HK-2 (cell line): Measurements from ENCODE around the gene DHRSX.
"Not testable (repeated sequence)": the region's sequence is repeated elsewhere in the genome, so short reads cannot be mapped to it uniquely, and the experiment has no call there.

Experiments
- DNase-seq: peaks from one replicate; pipeline ENCODE4 v3.0.0-alpha.2; 2018; ENCODE audit not compliant: unreplicated experiment

Gene DHRSX

DNA sequence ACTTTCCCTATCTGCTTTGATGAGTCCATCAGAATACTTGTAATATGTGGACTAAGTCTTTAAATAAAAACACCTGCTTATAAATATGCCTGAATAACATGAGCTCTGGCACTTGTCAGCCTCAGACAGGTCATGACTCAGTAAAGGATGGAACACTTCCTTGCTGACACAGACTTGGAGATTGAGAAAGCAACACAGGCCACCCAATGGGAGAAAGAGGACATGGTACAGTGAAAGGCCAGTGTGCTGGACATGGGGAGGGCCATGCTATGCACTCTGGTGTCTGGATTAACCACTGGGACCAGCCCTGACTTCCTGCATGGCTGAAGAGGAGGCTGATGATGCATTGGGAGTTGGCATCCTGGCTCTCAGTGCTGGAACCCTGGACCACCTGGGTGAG, 149.5 kb downstream of the DHRSX start:
- peak; percentile 39 for DNase-seq

DNA sequence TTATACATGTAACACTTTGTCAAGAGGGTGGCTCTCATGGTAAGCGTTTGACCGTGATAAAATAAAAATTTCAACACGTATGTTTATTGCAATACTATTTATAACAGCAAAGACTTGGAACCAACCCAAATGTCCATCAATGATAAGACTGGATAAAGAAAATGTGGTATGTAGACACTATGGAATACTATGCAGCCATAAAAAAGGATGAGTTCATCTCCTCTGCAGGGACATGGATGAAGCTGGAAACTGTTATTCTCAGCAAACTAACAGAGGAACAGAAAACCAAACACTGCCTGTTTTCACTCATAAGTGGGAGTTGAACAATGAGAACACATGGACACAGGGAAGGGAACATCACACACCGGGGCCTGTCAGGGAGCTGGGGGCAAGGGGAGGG, 150.1 kb downstream of the DHRSX start:
- not testable (repeated sequence) for DNase-seq

DNA sequence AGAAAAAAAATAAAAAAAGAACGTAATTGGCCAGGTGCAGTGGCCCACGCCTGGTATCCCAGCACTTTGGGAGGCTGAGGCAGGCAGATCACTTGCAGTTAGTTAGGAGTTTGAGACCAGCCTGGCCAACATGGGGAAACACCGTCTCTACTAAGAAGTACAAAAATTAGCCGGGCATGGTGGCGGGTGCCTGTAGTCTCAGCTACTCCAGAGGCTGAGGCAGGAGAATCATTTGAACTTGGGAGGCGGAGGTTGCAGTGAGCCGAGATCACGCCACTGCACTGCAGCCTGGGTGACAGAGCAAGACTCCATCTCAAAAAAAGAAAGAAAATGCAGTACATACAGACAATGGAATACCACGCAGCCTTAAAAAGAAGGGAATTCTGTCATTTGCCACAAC, 150.7 kb downstream of the DHRSX start:
- not testable (repeated sequence) for DNase-seq

DNA sequence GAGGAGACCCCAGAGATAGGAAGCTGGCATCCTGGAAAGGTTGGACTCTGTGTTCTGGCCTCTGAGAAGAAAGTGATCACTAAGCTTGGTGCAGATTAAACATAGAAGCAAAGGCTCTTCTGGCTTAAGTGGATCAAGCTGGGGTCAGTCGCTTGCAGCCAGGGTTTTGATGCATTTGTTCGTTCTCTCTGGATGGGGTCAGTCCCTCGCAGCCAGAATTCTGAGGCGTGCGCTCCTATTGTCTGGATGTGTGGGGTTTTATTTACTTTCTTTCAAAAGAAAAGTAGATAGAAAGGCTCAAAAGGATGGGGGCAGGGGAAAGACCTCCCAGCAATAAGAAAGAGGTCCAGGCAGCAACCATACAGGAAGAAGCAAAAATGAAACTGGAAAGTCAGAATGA, 152.6 kb downstream of the DHRSX start:
- DNase-seq: no peak

DNA sequence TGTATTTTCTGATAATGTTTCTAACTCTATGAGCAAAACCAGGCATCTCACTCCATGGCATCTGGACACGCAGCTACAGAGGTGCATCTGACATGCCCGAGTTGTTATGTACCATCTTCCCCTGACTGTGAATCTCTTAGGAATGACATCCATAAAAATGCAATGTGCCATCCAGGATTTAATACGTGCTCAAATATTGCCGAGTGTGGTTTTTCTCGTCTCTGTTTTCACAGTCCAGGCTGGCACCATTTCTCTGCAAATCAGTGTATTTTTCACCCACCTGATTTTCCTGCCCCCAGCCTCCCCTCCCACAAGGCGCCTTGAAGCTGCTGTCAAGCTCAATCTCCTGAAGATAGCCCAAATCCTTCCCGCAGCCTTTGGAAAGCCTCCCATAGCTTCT, 154.6 kb downstream of the DHRSX start:
- DNase-seq: no peak

DNA sequence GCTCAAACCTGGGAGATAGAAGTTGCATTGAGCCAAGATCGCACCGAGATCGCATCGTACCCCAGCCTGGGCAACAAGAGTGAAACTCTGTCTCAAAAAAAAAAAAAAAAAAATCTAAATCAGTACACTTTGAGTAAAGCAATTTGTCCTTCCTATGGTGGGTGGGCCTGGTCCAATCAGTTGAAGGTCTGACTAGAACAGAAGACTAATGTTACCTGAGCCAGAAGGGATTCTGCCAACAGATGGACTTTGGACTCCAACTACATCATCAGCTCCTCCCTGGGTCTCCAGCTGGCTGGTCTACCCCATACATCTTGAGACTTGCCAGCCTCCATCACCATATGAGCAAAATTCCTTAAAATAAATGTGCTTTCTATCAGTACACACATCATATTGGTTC, 155.2 kb downstream of the DHRSX start:
- DNase-seq: no peak

DNA sequence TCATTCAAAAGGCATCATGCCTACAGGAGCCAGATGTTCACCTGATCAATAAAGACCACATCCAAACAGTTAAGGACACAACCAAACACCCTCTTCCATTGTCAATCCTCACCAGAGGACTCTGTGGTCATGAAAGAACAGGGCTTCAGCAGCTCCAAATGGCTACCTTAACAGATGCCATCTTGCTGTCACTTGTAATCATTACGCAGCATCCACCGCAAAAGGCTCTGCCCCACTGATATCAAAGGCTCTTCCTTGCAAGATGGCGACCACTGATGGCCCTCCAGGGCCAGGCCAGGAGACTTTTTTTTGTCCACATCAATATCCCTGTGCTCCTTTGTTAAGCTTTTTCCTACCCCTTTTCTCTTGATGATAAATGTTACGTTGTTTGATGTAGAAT, 157.4 kb downstream of the DHRSX start:
- DNase-seq: no peak

DNA sequence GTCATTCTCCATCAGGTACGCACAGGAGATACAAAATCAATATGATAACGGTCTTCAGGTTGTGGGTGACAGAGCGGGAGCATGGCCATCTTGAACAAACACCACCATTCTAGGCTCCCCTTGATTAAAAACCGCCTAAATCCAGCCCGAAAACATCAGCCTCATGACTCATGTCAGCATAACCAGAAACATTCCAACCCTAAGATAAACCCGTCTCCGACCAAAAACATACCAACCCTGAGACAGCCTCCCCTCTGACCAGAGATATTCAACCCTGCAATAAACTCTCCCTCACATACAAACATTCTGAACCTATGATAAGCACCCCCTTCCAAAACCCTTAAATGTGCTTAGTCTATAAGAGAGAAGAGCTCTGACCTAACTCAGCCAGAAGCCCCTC, 157.9 kb downstream of the DHRSX start:
- DNase-seq: no peak

DNA sequence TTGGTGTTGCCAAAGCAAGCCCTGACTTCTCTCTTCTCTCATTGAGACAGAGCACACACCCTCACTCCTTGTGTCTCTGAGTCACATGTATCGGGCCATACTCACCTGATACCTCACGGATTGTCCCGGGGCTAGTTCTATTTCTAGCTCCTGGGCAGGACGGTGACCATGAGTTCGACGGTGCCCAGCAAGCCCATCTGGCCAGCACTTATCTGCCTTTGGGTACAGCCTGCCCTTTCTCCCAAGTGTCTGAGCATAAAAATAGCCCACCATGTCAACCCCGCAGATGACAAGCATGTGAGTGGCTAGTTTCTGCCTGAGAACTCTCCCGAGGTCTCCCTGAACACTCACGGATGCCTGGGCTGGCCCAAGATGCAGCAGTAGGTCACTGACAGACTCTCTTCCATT, 158.5 kb downstream of the DHRSX start:
- DNase-seq: no peak

DNA sequence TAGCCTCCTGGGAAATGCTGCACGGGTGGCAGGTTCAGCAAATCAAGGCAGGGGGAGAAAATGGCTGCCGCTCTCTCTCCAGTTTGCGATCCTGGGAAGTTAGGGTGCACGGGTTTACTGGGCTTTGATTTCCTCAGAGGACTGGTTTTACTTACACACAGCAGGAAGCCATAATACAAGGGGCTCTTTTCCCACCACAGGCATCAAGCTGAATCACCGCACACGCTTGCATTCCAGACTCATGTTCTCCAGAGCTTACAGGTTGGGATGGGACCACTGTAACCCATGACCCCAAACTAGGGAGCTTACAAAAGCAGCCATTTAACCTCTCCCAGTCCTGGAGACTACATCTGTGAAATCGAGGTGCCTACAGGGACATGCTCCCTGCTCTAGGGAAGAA, 159.8 kb downstream of the DHRSX start:
- no peak for DNase-seq

DNA sequence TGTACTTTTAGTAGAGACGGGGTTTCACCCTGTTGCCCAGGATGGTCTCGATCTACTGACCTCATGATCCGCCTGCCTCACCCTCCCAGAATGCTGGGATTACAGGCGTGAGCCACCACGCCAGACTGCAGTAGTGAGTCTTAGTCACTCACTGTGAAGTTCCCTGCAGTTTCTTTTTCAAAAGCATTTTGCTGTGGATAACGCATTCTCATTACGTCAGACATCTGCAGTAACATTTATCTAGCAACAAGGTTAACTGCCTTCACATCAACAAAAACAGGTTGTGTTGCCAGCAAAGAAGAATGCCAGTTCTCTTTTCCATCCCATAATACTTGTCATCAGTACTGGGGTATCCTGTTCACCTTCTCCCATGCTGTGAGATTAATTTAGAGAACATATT, 164.6 kb downstream of the DHRSX start:
- DNase-seq: no peak

DNA sequence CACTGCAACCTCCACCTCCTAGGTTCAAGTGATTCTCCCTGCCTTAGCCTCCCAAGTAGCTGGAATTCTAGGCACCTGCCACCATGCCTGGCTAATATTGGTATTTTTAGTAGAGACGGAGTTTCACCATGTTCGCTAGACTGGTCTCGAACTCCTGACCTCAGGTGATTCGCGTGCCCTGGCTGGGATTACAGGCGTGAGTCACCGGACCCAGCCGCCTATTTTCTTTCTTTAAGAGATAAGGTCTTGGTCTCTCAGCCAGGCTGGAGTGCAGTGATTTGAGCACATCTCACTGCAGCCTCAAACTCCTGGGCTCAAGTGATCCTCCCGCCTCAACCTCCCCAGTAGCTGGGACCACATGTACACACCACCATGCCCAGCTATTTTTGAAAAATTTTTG, 166.5 kb downstream of the DHRSX start:
- DNase-seq: peak; percentile 8

DNA sequence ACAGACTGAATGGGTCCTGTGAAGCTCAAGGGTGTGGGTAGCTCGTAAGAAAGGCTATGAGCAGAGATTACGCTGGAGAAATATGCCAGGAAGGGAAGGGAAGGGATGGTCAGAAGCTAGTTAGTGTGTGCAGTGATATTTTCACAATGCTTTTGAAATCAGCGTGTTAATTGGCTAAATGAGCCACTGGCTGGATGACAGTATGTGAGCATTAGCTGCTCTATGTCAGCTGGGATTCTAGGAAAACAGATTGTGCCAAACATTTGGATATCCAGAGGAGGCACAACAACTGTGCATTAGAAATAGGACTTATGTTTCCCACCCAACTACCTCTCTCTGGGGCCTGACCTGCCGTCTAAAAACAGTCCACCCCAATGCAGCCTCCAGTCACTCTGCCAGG, 168.5 kb downstream of the DHRSX start:
- no peak for DNase-seq

DNA sequence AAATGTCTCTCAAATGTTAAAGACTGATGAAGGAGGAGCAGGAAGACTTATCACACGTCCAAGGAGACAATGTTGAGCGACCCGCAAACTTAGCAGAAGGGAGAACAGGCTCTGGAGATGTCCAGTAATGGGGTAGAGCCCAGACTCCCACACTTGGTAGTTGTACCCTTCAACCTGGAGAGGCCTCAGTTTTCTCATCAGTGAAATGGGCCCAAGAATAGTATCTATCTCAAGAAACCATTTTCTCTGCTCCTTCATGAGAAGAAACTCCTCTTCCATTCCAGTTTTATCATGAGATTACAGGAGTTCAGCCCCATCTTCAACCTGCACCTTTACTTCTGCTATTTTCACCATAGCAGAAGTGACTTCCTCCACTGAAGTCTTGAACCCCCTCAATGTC, 169.9 kb downstream of the DHRSX start:
- no peak for DNase-seq

DNA sequence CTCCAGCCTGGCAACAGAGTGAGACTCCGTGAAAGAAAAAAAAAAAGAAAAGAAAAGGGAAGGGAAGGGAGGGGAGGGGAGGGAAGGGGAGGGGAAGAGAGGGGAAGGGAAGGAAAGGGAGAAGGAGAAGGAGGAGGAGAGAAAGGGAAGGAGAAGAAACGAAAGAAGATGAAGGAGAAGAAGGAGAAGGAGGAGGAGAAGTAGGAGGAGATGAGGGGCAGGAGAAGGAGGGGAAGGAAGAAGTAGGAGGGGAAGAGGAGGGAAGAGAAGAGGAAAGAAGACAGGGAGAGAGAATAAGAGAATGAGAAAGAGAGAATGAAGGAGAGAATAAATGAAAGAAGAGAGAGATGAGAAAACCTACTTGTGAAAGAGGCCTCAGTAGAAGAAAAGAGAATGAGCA, 170.3 kb downstream of the DHRSX start:
- no peak for DNase-seq

DNA sequence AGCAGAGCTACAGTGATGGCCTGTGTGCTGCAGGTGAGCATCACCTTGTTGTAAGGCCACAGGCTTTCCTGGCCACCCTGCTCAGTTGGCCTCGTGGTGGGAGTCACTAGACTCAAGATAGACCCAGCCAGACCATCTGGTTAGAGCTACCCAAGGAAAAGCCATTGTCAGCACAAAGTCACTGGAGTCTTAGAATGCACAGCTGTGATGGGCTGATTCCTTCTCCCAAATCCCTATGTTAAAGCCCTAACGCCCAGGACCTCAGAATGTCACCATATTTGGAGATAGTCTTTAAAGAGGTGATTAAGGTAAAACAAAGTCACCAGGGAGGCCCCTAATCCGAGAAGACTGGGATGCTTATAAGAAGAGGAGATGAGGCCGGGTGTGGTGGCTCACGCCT, 173.4 kb downstream of the DHRSX start:
- no peak for DNase-seq

DNA sequence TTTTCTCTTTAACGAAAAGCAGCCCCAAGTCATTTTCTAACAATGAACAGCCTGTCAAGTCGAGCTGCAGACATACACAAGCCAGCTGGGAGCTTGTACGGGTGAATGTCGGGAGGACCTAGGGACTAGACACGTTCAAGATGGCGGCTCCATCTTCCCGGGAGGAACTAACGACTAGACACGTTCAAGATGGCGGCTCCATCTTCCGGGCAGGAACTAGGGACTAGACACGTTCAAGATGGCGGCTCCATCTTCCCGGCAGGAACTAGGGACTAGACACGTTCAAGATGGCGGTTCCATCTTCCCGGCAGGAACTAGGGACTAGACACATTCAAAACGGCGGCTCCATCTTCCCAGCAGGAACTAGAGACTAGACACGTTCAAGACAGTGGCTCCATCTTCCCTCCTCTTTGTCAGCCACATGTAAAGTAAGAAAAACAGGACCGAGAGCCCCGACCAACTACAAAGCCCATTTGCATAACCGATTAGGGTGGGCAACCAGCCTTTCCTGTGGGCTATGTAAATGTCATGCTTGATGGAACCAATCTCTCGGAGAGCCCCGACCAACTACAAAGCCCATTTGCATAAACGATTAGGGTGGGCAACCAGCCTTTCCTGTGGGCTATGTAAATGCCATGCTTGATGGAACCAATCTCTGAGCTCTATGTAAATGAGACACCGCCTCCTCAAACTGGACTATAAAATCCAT, 175.5 kb downstream of the DHRSX start:
- DNase-seq: no peak

DNA sequence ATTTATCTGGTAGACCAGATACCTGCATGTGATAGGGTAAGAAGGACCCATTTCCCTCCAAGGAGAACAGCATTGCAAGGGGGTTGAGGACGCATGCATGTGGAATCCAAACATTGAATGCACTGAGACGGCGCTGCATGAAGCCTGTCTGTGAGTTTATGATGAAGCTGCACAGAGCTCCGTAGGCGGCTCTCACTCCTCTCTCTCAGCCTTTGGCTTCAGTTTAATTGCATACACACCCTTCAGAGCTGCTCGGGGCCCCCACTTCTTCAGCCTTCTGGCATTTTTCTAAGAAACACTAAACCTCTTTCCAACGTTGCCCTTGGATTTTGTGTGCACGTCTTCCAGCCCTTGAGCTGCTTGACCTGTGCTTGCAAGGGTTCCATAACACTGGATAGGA, 176.6 kb downstream of the DHRSX start:
- no peak for DNase-seq

DNA sequence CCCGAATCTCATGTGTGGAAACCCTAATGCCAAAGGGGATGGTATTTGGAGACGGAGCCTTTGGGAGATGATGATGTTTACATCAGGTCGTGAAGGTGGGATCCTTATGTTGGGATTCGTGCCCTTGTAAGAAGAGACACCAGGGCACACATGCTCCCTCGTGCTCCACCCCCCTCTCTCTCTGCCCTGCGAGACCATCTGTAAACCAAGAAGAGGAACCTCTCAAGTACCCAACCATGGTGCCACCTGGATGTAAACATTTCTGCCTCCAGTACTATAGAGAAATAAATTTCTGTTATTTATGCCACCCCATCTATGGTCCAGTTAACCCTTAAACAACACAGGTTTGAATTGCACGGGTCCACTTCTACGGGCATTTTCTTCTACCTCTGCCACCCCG, 179.4 kb downstream of the DHRSX start:
- DNase-seq: no peak

DNA sequence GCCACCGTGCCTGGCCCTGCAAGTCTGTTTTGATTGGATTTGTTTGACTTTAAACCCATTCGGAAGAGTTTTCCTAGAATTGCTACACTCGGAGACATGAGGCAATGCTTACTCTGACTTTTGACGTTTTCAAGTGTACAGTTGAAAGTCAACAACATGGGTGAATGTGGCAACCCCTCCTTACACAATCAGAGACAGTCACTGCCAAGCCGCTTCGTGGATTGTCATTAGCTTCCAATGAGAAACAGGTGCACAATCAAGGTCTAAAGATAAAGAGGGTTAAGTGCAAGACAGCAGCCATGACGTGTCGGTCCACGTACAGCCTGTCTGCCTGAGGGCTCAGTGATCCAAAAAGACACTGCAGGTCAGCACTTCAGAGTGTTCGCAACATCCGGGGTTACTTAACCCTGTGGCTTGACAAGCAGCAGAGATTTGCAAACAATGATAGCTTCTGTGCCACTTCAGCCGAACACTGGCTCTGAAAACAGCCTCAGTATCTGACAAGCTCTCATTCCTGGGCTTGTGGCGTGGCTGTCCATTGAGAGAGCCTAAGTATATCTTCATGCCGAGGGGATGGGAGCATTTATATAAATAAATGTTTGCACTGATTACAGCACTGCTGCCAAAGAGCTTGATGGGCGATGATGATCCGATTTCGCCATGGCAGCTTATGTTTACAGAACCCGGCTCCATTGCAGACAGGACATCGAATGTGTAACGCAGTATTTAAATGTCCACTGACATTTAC, 180.0 kb downstream of the DHRSX start:
- no peak for DNase-seq

DNA sequence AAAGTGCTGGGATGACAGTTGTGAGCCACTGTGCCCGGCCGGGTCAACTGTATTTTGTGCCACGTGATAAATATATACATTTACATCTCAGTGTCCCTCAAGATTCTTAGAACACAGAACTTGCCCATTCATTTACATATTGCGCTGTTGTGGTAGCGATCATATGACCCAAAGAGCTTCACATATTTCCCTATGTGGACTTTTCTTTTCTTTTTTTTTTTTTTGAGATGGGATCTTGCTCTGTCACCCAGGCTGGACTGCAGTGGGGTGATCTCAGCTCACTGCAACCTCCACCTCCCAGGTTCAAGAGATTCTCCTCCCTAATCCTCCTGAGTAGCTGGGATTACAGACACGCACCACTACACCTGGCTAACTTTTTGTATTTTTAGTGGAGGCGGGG, 180.7 kb downstream of the DHRSX start:
- no peak for DNase-seq

DNA sequence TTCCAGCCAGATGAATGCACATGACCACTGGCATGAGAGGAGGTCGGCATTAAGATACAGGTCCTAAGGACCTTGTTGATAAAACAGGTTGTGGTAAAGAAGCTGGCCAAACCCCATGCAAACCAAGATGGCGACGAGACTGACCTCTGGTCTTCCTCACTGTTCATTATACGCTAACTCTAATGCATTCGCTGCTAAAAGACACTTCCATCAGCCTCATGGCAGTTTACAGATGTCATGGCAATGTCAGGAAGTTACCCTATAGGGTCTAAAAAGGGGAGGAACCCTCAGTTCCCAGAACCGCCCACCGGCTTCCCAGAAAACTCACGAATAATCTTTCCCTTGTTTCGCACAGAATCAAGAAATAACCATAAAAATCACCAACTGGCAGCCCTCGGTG, 182.4 kb downstream of the DHRSX start:
- DNase-seq: no peak

DNA sequence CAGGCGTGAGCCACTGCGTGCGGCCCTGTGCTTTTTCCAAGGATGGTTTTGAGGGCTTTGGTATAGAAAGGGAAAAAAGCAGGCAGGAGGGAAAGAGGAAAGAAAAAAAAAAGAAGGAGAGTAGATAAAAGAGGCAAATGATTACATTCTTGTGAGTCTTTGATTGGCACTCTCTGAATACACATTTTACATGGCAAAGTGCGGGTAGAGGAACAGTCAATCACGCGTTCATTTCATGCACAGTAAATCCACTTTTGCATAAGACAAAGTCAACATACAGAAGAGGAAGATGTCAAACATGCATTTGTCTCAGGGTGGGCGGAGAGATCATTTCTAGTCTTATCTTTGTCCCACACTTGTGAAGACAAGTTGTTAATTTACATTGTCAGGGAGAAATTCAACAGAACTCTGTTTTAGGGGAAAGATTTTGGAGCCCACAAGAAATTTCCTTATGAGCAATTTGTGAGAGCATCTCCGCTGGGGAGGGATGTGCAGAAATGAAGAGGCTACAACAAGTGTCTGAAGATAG, 183.2 kb downstream of the DHRSX start:
- DNase-seq: no peak
